ENCODE measurements around the gene FLOT1.
"Not testable (repeated sequence)": the region's sequence is repeated elsewhere in the genome, so short reads cannot be mapped to it uniquely, and the experiment has no call there.

The FLOT1 gene

GRCh38 chr6:30722280-30723112, 20.0 kb downstream of the FLOT1 start:
- peak; percentile 49 for DNase-seq

DNA sequence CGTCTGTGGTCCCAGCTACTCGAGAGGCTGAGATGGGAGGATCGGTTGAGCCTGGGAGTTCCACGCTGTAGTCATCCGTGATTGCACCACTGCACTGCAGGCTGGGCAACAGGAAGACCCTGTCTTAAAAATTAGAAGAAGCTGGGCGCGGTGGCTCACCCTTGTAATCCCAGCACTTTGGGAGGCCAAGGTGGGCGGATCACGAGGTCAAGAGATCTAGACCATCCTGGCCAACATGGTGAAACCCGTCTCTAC, 20.5 kb downstream of the FLOT1 start:
- DNase-seq: not testable (repeated sequence)

GRCh38 chr6:30721198-30722024, 21.1 kb downstream of the FLOT1 start:
- peak; percentile 78 for DNase-seq

- no peak for DNase-seq
Observed at GRCh38 chr6:30720738-30721197, 21.7 kb downstream of the FLOT1 start.

DNA sequence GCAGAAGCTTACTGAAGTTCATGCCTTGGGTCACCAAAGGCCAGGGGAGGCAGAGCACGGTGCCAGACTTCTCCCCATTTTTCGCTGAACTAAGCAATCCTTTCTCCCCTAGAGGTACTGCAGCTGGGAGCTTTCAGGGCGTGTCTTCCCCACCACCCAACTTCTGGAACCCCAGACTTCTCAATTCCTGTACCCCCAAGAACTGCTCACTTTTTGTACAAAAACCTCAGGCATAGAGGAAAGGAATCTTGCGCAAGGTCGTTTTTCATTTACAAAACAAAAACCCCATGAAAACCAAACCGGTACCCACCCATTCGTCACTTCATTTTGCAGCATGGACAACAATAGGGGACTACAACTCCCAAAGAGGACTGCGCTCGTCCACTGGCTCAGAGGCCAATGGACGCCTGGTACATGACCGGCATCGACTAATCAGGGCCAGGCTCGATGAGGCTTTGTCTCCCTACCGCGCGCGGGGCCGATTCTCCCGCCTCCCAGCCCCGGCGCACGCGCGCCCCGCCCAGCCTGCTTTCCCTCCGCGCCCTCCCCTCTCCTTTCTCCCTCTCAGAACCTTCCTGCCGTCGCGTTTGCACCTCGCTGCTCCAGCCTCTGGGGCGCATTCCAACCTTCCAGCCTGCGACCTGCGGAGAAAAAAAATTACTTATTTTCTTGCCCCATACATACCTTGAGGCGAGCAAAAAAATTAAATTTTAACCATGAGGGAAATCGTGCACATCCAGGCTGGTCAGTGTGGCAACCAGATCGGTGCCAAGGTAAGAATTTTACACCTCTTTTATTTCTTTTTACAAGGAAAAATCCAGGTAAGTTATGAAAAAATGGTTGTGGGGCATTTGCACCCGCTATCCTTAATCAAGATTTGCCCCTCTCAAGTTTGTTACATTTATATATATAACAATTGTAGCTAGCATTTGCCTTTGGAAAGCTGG, 22.4 kb downstream of the FLOT1 start, which contains the start of gene TUBB:
TUBB (plus strand) TSS at position 562 of the 947 bp plus-strand sequence; CDS start at position 717, 155 bp downstream.
- DNase-seq: peak; percentile 86

- DNase-seq: no peak
Observed at GRCh38 chr6:30719356-30719755, 23.1 kb downstream of the FLOT1 start.

DNA sequence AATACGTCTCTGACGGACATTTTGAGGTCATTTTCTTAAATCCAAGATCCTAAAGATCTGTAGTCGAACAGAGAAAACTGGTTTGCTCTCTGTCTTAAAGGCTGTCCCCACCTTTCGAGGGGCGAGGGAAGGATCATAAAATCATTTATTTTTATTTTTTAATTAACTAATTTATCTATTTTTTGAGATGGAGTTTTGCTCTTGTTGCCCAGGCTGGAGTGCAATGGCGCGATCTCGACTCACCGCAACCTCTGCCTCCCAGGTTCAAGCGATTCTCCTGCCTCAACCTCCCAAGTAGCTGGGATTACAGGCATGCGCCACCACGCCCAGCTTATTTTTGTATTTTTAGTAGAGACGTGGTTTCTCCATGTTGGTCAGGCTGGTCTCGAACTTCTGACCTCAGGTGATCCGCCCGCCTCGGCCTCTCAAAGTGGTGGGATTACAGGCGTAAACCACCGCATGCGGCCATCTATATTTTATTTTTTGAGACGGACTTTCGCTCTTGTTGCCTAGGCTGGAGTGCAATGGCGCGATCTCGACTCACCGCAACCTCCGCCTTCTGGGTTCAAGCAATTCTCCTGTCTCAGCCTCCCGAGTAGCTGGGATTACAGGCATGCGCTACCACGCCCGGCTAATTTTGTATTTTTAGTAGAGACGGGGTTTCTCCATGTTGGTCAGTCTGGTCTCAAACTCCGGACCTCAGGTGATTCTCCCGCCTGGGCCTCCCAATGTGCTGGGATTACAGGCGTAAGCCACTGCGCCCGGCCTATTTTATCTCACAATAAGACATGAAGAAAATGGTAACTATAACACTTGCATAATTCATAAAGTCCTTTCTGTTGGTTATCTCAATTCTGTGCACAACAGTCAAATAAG, 24.4 kb downstream of the FLOT1 start:
- DNase-seq: not testable (repeated sequence)

GRCh38 chr6:30717129-30717844, 25.2 kb downstream of the FLOT1 start, which contains the start of gene MDC1:
MDC1 (minus strand) TSS chr6:30717281; CDS start chr6:30715175, 2,106 bp downstream.
- peak; percentile 98 for DNase-seq

DNA sequence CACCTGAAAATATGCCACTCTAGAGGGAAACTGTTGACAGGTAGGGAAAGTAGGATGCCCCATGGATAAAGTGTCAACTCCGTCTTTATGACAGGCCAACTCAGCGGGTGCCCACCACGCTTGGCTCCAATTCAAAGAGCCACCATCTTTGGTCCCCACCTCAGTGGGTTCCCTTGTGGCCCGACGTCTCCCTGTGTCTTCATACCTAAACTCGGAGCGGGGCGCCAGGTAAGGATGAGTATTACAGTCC, 25.7 kb downstream of the FLOT1 start:
- no peak for DNase-seq

GRCh38 chr6:30714263-30714662, 28.2 kb downstream of the FLOT1 start:
- no peak for DNase-seq

DNA sequence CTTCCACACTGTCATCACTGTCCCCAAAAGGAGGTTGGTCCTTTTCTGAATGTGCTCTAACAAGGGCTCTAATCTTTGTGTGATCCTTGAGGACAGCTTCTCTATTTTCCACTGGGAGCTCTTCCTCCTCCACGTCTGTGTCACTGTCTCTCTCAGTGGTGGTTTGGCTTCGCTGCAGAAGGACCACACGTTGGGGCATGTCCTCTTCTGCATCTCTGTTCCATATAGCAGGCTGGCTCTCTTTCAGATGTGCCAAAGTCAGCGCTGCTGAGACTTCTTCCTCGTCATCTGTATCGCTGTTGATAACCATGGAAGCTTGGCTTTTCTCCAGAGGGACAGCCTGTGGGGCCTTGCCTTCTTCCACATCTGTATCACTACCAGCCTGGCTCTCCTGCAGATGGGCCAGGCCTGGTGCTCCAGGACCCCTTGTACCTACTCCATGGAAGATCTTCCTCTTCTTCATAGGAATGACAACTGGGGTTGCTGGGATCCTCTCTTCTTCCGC, 30.0 kb downstream of the FLOT1 start:
- no peak for DNase-seq

- no peak for DNase-seq
Observed at GRCh38 chr6:30711758-30712380, 30.6 kb downstream of the FLOT1 start.

DNA sequence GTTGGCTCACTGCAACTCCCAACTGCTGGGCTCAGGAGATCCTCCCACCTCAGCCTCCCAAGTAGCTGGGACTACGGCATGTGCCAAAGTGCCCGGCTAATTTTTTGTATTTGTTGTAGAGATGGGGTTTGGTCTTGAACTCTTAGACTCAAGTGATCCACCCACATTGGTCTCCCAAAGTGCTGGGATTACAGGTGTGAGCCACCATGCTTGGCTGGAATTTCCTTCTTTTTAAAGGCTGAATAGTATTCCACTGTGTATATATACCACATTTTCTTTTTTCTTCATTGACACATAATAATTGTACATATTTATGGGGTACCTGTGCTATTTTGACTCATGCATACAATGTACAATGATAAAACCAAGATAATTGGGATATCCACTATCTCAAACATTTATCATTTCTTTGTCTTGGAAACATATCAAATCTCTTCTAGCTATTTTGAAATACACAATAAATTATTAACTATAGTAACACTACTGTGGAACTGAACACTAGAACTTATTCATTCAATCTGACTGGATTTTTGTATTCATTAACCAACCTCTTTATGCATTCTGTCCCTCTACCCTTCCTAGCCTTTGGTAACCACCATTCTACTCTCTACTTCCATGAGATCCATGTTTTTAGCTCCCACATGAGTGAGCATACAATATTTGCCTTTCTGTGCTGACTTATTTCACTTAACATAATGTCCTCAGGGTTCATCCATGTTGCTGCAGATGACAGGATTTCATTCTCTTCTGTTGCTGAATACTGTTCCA, 33.2 kb downstream of the FLOT1 start:
- no peak for DNase-seq

- DNase-seq: no peak
Observed at GRCh38 chr6:30707281-30707850, 35.1 kb downstream of the FLOT1 start.

- DNase-seq: no peak
Observed at GRCh38 chr6:30705620-30706019, 36.9 kb downstream of the FLOT1 start.

DNA sequence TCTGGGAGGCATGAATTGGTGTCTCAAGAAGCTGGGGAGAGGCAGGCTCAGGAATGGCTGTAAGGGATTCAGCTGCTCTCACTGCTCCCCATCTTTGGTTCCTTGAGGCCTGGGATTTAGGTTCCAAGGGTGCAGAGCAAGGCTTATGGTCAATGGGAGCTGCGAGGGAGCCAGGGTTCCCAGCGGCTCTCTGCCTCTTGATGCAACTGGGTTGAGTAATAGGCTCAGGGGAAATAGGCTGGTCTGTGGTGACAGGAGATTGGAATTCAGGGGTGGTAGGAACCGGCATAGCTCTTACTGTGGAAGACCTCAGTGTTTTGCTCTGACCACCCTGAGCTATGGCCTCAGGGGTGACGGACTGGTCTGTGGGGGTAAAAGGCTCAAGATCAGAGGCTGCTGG, 38.7 kb downstream of the FLOT1 start:
- no peak for DNase-seq

DNA sequence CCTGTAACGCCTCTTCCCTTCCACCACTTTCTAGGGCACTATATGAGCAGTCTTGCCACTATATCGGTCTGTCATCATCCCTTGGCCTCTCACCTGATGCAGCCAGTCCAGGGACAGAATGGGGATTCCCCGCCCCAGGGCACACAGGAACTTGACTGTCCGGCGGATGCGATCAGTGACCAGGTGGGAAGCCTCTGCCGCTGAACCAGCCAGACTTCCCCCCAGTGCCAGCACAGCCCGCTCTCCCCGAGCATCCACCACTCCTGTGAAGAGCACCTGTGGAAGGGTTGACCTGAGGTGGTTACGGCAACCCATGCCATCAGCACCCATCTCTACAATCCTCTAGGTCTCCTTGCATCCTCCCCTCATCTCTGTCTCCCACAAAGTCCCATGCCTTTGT, 39.5 kb downstream of the FLOT1 start:
- no peak for DNase-seq

DNA sequence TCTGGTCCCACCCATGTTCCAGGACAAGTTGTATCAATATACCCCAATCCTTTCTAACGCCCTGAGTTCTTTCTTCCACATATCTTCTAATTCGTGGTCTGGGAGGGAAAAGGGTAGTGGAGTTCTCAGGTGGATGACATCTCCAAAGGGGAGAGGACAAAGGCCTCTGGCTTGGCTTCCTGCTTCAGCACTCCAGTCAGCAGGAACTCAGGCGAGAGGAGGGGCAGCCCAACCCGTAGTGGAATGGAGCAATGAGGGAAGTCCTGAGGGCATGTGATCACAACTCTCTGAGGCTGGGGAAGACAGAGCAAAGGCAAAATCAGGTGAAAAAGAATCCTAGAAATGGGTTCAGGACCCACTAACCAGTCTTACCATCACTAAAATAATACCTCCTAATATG, 42.1 kb downstream of the FLOT1 start:
- no peak for DNase-seq

- no peak for DNase-seq
Observed at GRCh38 chr6:30696432-30696831, 46.1 kb downstream of the FLOT1 start.
